GM19395 (cell line): ENCODE data around the gene CLIC4.
"Not testable (repeated sequence)": the region's sequence is repeated elsewhere in the genome, so short reads cannot be mapped to it uniquely, and the experiment has no call there.

Source experiments
- ATAC-seq: cut with Tn5 transposase; IDR thresholded peaks from one replicate; pipeline ENCODE4 v1.9.1; 2021; ENCODE audit warnings: mild to moderate bottlenecking, moderate library complexity; ENCODE audit not compliant: unreplicated experiment

The CLIC4 gene

DNA sequence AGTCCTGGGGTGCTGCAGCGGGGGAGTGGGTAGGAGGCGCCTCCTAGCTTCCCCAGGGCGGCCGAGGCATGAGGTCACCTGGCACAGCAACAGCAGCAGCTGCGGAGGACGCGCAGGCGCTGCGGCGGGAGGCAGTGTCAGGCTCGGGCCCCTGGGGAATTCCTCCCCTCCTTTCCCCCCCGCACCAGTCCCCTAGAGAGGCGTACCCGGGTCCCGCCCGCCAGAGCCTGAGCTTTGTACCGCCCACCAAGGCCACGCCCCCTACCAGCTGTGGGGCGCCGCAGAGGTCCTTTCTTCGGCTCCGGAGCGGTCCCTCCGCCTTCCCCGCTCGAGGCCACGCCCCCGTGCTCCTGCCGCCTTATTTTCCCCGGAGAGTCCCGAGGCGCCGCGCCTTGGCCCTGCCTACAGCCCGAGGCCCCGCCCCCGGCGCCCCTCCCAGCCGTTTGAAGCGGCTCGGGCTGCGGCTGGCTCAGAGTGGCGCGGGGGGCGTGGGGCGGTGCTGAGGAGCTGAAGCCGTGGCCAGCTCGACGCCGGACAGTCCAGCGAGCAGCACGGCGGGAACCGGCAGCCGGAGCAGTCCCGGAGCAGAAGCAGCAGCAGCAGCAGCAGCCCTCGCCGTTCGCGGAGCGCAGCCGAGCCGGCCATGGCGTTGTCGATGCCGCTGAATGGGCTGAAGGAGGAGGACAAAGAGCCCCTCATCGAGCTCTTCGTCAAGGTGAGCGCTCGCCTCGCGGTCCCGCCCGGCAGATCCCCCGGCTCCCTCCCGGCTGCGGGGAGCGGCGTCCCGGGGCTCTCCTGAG is at the start of gene CLIC4:
Gene CLIC4 (plus strand): TSS at position 537 of the 800 bp plus-strand sequence. CDS start 107 bp downstream, at position 644.
- ATAC-seq = peak; percentile 68

DNA sequence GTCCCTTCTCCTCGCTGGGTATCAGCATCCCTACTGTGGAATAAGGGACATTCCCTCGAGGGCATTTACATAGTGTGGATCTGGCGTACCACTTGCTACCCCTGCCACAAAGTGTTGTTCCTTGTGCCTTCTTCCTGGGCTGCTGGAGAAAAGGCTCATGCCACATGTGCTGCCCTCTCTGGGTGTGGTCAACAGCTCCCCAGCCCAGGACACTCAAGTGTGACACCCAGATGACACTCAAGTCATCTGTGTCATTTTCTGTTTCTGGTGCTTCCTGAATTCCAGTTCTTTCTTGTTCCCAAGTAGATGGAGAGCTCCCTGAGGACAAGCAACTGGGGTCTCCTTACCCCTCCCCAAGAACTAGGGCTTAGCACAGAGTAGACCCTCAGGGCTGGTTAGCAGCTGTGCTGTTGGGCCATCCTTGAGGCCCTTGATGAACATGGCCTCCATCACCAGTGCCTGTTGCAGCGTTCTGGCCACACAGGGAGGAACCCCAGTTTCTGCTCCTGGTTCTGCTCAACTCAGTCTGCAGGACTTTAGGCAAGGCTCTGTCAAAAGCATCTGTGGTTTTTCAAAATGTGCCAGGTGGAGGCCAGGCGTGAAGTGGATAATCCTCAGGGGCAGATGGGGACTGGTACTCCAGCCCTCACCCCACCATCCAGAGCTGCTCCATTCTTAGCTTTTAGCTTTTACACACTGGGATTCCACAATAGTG is 49.0 kb upstream of the CLIC4 start:
- ATAC-seq = no peak

DNA sequence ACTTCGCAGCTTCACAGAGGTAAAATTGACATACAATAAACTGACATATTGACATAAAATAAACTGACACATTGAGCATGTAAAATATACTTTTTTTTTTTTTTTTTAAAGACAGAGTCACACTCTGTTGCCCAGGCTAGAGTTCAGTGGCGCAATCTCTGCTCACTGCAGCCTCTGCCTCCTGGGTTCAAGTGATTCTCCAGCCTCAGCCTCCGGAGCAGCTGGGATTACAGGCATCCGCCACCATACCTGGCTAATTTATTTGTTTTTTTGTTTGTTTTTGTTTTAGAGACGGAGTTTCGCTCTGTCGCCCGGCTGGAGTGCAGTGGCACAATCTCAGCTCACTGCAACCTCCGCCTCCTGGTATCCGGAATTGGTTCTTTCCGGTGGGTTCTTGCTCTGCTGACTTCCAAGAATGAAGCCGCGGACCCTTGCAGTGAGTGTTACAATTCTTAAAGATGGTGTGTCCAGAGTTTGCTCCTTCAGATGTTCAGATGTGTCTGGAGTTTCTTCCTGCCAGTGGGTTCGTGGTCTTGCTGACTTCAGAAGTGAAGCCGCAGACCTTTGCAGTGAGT is 48.4 kb upstream of the CLIC4 start:
- no peak for ATAC-seq

DNA sequence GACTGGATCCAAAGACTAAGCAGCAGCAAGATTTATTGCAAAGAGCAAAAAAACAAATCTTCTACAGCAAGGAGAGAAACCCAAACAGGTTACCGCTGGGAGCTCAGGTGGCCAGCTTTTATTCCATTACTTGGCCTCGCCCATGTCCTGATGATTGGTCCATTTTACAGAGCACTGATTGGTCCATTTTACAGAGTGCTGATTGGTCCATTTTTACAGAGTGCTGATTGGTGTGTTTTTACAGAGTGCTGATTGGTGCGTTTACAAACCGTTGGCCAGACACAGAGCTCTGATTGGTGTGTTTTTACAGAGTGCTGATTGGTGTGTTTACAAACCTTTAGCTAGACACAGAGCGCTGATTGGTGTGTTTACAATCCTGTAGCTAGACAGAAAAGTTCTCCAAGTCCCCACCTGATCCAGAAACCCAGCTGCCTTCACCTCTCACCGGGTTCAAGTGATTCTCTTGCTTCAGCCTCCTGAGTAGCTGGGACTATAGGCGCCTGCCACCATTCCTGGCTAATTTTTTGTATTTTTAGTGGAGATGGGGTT is 47.7 kb upstream of the CLIC4 start:
- not testable (repeated sequence) for ATAC-seq

DNA sequence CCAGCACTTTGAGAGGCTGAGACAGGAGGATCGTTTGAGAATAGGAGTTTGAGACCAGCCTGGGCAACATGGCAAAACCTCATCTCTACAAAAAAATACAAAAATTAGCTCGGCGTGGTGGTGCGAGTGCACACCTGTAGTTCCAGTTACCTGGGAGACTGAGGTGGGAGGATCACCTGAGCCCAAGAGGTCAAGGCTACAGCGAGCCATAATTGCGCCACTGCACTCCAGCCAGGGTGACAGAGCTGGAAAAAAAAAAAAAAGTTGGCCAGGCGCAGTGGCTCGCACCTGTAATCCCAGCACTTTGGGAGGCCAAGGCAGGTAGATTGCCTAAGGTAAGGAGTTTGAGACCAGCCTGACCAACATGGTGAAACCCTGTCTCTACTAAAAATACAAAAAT is 46.9 kb upstream of the CLIC4 start:
- ATAC-seq = not testable (repeated sequence)

DNA sequence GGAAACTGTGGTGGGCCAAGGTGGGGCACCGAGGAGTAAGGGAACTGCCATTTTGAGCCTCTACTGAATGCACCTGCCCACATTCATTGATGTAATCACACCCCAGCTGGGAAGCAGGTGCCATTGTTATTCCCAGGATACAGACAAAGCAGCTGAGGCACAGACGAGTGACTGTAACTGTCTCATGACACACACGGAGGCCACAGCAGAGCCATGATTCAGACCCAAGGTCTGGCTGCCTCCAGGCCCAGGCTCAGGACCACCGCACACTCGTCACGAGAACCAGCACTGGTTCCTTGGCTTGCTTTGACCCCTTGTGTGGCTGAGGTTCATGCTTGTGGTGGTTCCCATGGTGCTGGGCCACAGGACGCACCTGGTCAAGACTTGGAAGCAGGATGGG is 45.6 kb upstream of the CLIC4 start:
- ATAC-seq = no peak

DNA sequence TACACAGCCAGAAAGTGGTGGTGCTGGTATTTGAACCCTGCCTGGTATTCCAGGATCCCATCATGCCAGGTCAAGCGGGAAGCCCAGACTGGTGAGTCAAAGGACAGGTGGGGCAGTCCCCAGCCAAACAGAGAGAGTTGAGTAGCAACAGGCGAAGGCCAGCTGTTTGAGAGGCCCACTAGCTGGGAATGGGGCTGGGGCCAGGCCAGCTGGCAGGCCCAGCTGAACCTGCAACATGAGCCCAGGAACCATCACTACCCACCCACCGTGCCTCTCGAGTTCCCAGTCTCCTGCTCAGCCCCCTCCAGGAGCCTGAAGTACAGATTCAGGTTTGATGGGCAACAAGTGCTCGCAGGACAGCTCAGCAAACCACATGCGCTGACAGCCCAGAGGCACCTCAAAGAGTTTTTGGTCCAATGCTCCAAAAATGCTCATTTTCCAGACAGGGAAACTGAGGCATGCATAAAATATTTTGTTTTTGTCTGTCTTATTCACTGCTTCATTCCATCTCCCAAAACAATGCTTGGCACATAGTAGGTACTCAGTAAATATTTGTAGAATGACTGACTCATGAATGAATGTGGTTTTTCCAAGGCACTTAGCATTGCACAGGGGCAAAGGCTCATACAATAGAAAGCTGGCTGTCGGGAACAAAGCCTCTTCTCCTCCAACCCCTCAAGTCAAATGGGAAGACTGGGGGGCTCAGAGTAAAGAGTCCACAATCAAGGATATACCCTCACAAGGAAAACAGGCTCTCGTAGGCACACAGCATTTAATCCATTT is 42.5 kb upstream of the CLIC4 start:
- no peak for ATAC-seq

DNA sequence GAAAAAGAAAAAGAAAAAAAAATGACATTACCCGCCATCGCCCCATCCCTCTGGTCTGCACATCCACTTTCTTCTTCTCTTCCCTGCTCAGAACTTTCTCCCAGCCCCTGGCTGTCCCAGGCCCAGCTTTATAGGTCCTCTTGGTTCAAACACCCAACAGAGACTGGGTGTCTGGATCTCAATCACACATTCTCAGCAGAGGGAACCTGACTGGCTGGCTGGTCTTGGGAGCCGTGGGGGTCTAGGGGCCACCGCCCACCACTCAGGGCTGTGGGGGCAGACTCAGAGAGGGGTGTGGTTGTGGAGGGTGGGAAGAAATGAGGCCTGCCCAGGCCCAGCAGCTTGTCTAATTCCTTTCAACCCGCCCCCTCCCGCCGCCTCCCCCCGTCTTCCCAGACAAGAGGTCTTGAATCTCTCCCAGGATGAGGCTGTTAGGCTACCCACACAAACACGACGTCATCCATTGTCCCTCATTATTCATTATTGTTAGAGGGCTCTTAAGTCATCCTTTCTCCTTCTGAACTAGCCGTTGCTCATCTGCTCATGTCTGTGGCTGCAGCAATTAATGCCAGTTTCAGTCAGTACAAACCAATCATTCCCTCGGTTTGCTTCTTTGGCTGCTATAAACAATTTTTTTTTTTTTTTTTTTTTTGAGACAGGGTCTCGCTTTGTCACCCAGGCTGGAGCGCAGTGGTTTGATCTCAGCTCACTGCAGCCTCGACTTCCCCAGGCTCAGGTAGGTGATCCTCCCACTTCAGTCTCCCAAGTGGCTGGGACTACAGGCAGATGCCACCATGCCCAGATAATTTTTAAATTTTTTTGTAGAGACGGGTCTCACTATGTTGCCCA is 40.6 kb upstream of the CLIC4 start:
- no peak for ATAC-seq

DNA sequence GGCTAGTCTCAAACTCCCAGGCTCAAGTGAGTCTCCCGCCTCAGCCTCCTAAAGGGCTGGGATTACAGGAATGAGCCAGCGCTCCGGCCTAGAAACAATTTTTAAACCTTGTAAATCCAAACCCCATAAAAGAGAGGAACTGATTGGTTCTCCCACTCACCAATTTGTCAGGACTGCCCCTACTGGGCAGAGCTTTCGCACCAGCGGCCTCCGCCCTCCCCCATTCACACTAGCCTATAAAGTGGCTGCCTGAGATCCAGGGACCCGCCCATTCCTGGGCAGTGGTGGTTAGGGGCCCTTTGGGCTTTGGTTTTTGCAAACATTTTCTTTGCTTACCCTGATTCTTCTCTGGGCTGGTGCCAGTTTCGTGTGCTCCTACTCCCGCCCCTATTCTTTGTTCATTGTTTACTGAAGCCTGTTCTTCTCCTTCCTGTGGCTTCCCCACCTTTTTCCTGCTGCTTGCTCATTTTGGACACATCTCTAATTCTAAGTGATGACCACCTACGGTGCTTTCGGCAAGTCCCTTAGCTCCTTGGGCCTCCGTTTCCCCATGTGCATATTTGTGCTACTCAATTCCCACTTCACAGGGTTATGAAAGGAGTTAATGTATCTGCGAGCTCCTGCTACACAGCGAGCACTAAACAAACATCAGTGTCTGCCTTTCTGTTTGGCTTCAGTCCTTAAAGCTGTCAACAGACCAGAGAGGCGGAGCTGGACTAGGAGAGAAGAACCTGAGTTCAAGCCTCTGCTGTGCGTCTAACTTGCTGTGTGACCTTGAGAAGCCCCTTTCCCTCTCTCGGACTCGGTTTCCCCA is 39.8 kb upstream of the CLIC4 start:
- no peak for ATAC-seq

DNA sequence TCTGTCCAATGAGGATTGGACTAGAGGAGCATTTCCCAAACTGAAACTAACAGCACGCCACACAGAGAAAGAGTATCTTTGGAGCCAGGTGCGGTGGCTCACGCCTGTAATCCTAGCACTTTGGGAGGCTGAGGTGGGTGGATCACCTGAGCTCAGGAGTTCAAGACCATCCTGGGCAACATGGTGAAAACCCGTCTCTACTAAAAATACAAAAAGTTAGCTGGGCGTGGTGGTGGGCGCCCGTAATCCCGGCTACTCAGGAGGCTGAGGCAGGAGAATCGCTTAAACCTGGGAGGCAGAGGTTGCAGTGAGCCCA is 39.2 kb upstream of the CLIC4 start:
- ATAC-seq = not testable (repeated sequence)

DNA sequence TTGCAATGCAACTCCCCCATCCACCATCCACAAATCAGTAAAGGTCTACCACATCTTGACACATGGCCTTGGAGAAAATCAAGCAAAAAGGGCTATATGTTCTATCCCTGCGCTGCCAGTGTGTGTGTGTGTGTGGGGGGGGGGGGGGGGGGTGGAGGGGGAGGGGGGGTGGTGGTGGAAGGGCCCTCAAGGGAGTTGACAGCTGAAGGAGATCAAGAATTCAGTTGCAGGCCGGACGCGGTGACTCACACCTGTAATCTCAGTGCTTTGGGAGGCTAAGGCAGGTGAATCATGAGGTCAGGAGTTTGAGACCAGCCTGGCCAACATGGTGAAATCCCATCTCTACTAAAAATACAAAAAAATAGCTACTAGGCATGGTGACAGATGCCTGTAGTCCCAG is 37.6 kb upstream of the CLIC4 start:
- no peak for ATAC-seq

DNA sequence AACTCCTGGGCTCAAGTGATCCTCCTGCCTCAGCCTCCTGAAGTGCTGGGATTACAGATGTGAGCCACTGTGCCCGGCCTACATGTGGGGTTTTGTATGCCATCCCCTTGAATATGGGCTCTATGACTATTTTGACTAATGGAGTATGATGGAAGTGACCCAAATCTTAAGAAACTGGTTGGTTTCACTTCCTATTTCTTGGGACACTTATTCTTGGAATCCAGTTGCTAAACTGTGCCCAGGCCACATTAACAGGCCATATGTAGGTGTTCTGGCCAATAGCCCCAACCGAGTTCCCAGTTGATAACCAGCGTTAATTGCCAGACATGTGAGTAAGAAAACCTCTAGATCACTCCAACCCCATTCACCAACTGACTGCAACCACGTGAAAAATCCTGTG is 36.3 kb upstream of the CLIC4 start:
- no peak for ATAC-seq

DNA sequence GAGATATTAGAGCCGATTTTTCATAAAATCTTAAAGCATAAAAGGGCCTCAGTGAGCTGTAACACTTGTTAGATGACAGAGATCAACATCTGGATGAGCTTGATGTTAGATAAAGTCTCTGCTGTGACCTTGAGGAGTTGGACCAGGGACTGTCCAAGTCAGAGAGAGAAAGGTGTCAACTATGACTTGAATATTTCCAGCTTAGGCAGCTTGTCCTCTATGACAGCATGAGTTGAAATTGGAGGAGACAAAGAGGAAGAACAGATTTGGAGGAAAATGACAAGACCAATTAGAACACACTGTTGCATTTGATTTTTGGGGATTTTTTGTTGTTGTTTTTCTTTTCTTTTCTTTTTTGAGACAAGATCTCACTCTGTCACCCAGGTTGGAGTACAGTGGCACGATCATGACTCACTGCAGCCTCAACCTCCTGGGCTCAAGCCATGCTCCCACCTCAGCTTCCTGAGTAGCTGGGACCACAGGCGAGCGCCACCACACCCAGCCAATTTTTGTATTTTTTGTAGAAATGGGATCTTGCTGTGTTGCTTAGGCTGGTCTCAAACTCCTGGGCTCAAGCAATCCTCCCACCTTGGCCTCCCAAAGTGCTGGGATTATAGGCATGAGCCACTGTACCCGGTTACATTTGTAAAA is 35.3 kb upstream of the CLIC4 start:
- no peak for ATAC-seq

DNA sequence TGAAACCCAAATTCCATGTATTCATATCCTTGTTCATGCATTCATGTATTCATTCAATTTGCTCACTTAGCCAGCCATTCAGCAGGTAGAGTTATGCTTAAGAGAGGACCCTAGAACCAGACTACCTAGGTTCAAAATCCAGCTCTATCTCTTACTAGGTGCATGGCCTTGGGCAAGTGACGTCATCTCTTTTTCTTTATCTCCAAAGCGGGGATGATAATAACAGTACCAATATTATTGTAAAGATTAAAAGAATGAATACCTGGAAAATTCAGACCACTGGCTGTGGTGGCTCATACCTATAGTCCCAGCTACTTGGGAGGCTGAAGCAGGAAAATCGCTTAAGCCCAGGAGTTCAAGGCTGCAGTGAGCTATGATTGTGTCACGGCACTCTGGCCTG is 33.9 kb upstream of the CLIC4 start:
- no peak for ATAC-seq

DNA sequence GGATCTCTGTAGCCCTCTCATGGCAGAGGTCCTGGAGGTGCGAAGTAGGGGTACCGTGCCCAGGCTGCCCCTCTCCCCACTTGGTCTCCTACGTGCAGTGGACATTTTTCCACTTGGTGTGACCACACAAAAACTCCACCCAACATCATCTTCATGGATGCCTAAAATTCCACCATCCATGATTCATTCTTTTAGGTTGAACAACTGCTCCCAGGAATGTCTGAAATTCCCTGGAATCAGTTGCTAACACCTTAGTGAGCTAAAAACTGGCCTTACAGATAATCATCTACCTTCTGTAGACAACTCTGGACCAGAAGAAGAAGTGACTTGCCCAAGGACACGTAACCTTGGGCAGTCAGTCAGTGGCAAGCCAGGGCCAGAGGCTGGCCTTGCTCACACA is 32.1 kb upstream of the CLIC4 start:
- ATAC-seq = no peak

DNA sequence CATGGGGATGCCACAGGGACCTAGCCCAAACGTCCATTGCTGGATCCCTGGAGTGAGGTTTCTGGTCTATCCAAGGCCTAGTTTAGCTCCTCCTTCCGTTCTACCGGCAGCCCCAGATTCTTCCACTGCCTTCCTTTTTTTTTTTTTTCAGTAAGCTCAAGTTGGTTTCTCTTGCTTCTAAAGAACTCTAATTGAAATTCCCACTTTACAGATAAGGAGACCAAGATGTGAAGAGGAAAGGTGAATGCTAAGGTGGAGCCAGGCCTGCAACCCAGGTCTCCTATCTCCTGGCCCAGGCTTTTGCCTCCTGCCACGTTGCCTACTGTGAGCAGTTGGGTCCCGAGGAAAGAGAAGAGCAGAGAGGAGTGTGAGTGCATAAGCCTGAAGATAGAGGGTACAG is 31.5 kb upstream of the CLIC4 start:
- no peak for ATAC-seq

DNA sequence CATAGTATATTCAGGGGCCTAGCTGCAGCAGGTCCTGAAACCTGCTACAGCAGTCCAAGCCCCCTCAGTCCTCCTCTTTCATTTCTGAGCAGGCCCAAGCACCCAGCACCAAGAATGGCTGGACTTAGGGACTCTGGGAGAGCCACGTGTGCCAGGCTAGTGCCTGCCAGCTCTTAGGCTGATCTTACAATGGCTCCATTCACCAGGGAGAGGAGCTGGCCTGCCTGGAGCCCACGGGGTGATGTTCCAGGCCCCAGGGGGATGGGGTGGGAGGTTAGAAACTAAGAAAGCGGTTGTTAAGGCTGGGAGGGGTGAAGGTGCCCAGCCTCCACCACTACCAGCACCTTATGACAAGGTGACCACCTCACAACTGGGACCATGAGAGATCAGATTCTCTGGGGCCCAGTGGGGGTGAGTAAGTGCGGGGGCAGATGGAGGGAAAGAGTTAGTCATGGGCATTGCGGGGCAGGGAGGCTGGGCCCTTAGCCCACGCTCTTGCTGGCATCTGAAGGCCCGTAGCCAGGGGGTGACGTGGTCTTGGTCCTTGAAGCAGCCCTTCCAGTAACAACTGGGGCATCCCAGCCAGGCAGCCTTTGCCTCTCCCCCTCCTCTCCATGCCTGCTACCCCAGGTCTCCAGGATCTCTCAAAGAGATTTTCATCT is 30.3 kb upstream of the CLIC4 start:
- no peak for ATAC-seq

DNA sequence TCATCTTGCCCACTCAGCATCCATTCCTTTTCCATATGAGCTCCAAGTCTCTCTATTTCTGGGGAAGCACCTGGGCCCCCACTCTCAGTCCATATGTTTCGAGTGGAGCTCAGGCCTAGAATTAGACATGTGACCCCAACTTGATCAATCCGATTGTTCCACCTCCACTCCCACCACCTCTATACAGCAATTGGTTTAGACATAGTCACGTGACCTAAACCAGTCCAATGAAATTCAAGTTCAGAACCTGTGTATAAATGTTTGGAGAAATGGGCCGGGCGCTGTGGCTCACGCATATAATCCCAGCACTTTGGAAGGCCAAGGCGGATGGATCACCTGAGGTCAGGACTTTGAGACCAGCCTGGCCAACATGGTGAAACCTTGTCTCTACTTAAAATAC is 29.6 kb upstream of the CLIC4 start:
- no peak for ATAC-seq
